Measurements from ENCODE around the gene TGFBI. TPM values are rescaled to one million over a fixed set of nuclear protein-coding genes. Genes with fewer than 3 reads are reported as not detected.

The TGFBI gene
- total and polyA plus RNA-seq, 9 of the 15 experiments (the other 6 are each of a cell fraction or from before 2014, with no cell fraction given): 0.05 to 0.62 (median 0.08) TPM; not detected in 6

DNA sequence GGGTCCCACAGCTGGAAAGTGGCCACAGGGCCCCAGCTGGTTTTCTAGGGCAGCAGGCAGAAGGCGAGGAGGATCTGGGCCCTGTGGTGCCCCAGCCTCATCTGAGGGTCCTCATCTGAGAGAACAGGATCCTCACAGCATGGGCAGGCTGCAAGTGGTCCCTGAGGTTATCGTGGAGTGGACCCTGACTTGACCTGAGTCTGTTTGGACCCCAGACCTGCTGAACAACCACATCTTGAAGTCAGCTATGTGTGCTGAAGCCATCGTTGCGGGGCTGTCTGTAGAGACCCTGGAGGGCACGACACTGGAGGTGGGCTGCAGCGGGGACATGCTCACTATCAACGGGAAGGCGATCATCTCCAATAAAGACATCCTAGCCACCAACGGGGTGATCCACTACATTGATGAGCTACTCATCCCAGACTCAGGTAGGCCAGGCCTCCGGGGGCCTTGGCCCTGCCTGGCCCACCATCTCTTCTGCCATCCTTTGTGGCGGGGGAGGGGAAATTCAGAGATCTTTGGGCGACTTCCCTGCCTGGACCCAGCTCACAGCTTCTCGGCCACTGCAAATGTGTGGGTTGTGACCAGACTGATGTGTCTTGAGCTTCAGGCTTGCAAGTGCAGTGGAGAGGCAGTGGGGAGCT lies 24.0 kb downstream of the TGFBI start (continued):
- TF ChIP-seq, protein P1, sequence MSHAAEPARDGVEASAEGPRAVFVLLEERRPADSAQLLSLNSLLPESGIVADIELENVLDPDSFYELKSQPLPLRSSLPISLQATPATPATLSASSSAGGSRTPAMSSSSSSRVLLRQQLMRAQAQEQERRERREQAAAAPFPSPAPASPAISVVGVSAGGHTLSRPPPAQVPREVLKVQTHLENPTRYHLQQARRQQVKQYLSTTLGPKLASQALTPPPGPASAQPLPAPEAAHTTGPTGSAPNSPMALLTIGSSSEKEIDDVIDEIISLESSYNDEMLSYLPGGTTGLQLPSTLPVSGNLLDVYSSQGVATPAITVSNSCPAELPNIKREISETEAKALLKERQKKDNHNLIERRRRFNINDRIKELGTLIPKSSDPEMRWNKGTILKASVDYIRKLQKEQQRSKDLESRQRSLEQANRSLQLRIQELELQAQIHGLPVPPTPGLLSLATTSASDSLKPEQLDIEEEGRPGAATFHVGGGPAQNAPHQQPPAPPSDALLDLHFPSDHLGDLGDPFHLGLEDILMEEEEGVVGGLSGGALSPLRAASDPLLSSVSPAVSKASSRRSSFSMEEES (CRISPR knock-in tag; IDR thresholded peaks at IDR 0.05): no peak
- no peak for TF ChIP-seq CHD2 (IDR thresholded peaks at IDR 0.05; ENCODE audit: low read depth, low read length)
- TF ChIP-seq SRSF9 (IDR thresholded peaks at IDR 0.05; ENCODE audit: borderline replicate concordance, low read depth, low read length): no peak
- no peak for TF ChIP-seq RFX7 (CRISPR knock-in tag; IDR thresholded peaks at IDR 0.05)
- no peak for TF ChIP-seq TAL1 (IDR thresholded peaks at IDR 0.05)
- TF ChIP-seq KAT7 (CRISPR knock-in tag; IDR thresholded peaks at IDR 0.05; ENCODE audit: borderline replicate concordance): no peak

DNA sequence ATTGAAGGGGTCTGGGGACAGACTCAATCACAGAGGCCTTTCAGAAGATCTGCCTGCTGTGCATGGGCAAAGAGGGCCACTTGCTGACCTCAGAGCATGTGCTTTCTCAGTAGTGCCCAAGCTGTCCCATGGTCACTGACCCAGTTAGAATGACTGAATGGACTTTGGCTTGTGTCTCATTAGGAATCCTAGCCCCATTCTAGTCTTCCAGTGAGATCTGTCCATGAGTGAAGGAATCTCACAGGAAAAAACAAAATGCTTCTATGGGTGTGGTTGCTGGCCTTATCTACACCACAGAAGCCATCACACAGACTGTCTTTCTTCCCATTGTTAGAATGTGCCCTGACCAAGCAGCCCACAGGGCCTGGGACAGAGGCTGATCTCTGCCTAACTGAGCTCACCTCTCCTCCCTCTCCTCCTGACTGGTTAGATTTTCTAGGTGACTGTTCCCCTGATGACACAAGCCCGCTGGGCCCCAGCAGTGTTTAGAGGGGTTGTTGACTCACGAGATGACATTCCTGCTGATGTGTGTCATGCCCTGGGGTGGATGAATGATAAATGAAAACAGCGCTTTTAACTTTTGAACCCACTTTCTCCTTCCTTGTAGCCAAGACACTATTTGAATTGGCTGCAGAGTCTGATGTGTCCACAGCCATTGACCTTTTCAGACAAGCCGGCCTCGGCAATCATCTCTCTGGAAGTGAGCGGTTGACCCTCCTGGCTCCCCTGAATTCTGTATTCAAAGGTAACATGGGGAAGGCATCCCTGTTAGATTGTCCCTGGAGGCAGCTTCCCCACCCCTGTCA lies 24.8 kb downstream of the TGFBI start:
- intact Hi-C loops (cut with micrococcal nuclease): no loop called here
- Histone ChIP-seq H3K36me3 (ENCODE audit: control insufficient read depth, insufficient read depth, low read length) (no peaks in the 10 kb centered on the region), H4K20me1 (replicated peaks; ENCODE audit: control insufficient read depth, insufficient read depth, low read length) (no peaks in the 10 kb centered on the region), H3K9me3 (replicated peaks; ENCODE audit: control insufficient read depth, insufficient read depth, low read depth, low read length) (no peaks in the 10 kb centered on the region), H2AFZ (ENCODE audit: low read depth, low read length) (no peak overlapping the region), H3K4me1 (replicated peaks in 1 of 2; ENCODE audit: control insufficient read depth in 2 of 2, insufficient read depth in 2 of 2, low read length in 2 of 2) (peaks cover 0 to 2% of the 10 kb centered on the region in 2 experiments; a peak in 2 of 5 replicates), H3K27me3 (ENCODE audit: control insufficient read depth in 2 of 2, insufficient read depth in 2 of 2, low read length in 2 of 2) (peaks cover 8 to 72% of the 10 kb centered on the region in 2 experiments; a peak in 4 of 5 replicates), H3K4me2 (ENCODE audit: insufficient read depth, low read length) (no peak overlapping the region), H3K9ac (ENCODE audit: insufficient read depth in 1 of 2, low read depth in 2 of 2, low read length in 2 of 2) (no peak overlapping the region), H3K9me1 (ENCODE audit: control insufficient read depth, insufficient read depth, low read length) (no peaks in the 10 kb centered on the region), H3K79me2 (ENCODE audit: control insufficient read depth, insufficient read depth, low read length) (no peaks in the 10 kb centered on the region), H3K4me3 (no peak overlapping the region), H3K27ac (ENCODE audit: extremely low read depth, low read depth, low read length) (no peak overlapping the region)
- ATAC-seq (peak; percentile 58), DNase-seq (ENCODE audit: extremely low read depth in 1 of 4, low spot score in 3 of 4) (peak; percentile 17 to 27 (median 20)), FAIRE-seq (no peak)
- CTCF ChIA-PET (ENCODE audit: low intra/inter-chr PET ratio): no interaction called here
- POLR2A ChIA-PET: interaction anchor here (1.1 kb wide), 1 partner anchor 12 kb away, joined by 4 read pairs; no protein-coding TSS in a partner anchor
- in situ Hi-C loops (cut with MboI): no loop called here
- BruUV-seq (replicated peaks): no TSS peak
- 4% methylated on average over 6 of the region's 6 CpGs for WGBS (ENCODE audit: insufficient coverage, low coverage, missing lambda C conversion rate)
- no peak for TF ChIP-seq HIVEP1 (CRISPR knock-in tag; IDR thresholded peaks at IDR 0.05)
- TF ChIP-seq CAMTA2 (CRISPR knock-in tag; conservative IDR thresholded peaks at IDR 0.05): no peak
- no peak for TF ChIP-seq CBFA2T3 (IDR thresholded peaks at IDR 0.05)
- no peak for TF ChIP-seq BRF1 (IDR thresholded peaks at IDR 0.05; ENCODE audit: borderline replicate concordance, extremely low read depth, insufficient read length)
- no peak for TF ChIP-seq TCF7L2 (IDR thresholded peaks at IDR 0.05; ENCODE audit: low read depth, low read length)
- 0 out of 2 replicates have a peak, but pooled peaks have one; percentile 12 for TF ChIP-seq ARID1B (IDR thresholded peaks at IDR 0.05)
- TF ChIP-seq LCOR (CRISPR knock-in tag; IDR thresholded peaks at IDR 0.05): no peak
- TF ChIP-seq, protein P2, sequence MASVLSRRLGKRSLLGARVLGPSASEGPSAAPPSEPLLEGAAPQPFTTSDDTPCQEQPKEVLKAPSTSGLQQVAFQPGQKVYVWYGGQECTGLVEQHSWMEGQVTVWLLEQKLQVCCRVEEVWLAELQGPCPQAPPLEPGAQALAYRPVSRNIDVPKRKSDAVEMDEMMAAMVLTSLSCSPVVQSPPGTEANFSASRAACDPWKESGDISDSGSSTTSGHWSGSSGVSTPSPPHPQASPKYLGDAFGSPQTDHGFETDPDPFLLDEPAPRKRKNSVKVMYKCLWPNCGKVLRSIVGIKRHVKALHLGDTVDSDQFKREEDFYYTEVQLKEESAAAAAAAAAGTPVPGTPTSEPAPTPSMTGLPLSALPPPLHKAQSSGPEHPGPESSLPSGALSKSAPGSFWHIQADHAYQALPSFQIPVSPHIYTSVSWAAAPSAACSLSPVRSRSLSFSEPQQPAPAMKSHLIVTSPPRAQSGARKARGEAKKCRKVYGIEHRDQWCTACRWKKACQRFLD (CRISPR knock-in tag; IDR thresholded peaks at IDR 0.05): no peak
- TF ChIP-seq BHLHE40 (IDR thresholded peaks at IDR 0.05; ENCODE audit: low read length): peak; percentile 54; the same call in 1 of the 2 replicates
- TF ChIP-seq KAT8 (IDR thresholded peaks at IDR 0.05; ENCODE audit: low read depth): no peak
